ENCODE results near the gene MBNL2. TPM values are rescaled to one million over a fixed set of nuclear protein-coding genes. Genes with fewer than 3 reads are reported as not detected.
A peak's percentile ranks its signal among the peaks of the same experiment; 100 is the strongest.

MBNL2 gene
- total RNA-seq, 1 experiment from 2014 or later: 17.8 TPM

DNA sequence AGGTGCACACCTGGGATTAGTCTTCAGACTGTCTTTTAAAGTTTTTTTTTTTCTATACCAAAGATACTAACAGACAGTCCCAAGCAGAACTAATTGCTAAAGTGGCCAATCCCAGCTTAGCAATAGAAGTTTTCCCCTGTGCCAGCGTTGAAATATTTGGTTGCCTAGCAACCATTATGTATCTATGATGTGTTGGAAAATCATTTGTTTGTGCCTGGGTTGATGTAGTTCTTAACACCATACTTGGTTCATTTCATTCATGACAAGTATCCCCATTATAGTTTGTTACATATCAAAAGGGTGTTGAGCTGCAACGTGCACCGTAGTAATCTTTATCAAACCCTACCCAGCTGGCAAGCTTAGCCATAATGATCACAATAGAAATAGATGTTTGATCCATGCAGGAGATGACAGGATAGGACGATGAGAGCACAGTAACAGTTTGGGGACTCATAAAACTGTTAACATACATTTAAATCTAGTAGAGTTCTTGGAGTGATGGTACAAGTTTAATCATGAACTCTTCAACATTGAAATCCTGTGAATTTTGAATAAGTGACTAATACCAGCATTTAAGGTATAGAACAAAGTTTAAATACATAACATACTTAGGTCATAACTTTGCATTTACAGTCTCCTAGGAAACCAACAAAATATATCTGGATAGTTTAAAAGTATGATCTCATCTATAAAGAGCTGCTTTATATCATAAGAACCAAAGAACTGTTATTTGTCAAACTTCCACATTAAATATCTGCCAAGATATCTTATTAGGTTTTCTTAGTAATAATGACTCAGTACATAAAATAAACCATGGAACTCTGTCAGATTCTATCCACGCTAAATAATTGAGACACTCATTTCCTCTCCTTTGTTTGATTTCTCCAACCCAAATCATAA is 73.4 kb downstream of the MBNL2 start:
- Histone ChIP-seq H3K9me2 (replicated peaks; ENCODE audit: low read length) (no peaks in the 10 kb centered on the region), H3F3A (ENCODE audit: low read length, unreplicated experiment) (peaks cover 14% of the 10 kb centered on the region), H3K79me2 (ENCODE audit: low read length) (peaks cover 6% of the 10 kb centered on the region; the same call in 1 of the 2 replicates), H3K27me3 (ENCODE audit: low read length) (no peaks in the 10 kb centered on the region), H3K27ac (ENCODE audit: low read length) (peak overlapping the region; percentile 99), H3K9ac (ENCODE audit: low read length) (peak overlapping the region; percentile 79), H3K9me3 (ENCODE audit: low read length) (no peaks in the 10 kb centered on the region), H3K4me2 (ENCODE audit: low read length) (peak overlapping the region; percentile 72), H2AFZ (ENCODE audit: low read length) (no peak overlapping the region), H3K4me3 (ENCODE audit: low read length) (peak overlapping the region; percentile 36; the same call in 1 of the 2 replicates), H3K4me1 (ENCODE audit: insufficient read depth, low read length) (peaks cover 32% of the 10 kb centered on the region), H4K20me1 (ENCODE audit: low read length) (no peaks in the 10 kb centered on the region), H3K36me3 (ENCODE audit: low read depth, low read length) (no peaks in the 10 kb centered on the region)
- ChIA-PET CTCF (no interaction called here), POLR2A (ENCODE audit: unreplicated experiment) (interaction anchor here (0.9 kb wide), 1 partner anchor 73 kb away, joined by 4 read pairs; the partner anchor contains the start of gene MBNL2)
- intact Hi-C loops (cut with micrococcal nuclease): loop anchor here (1.0 to 5.0 kb wide), 5 partner anchors 21 to 173 kb away; no protein-coding TSS in a partner anchor
- BruUV-seq (replicated peaks): no TSS peak
- peak; percentile 92 for DNase-seq
- ATAC-seq: peak; percentile 85
- TF ChIP-seq, protein P1, sequence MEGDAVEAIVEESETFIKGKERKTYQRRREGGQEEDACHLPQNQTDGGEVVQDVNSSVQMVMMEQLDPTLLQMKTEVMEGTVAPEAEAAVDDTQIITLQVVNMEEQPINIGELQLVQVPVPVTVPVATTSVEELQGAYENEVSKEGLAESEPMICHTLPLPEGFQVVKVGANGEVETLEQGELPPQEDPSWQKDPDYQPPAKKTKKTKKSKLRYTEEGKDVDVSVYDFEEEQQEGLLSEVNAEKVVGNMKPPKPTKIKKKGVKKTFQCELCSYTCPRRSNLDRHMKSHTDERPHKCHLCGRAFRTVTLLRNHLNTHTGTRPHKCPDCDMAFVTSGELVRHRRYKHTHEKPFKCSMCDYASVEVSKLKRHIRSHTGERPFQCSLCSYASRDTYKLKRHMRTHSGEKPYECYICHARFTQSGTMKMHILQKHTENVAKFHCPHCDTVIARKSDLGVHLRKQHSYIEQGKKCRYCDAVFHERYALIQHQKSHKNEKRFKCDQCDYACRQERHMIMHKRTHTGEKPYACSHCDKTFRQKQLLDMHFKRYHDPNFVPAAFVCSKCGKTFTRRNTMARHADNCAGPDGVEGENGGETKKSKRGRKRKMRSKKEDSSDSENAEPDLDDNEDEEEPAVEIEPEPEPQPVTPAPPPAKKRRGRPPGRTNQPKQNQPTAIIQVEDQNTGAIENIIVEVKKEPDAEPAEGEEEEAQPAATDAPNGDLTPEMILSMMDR (conservative IDR thresholded peaks at IDR 0.05; ENCODE audit: low read depth, low read length): no peak
- TF ChIP-seq EZH2phosphoT487 (IDR thresholded peaks at IDR 0.05; ENCODE audit: borderline replicate concordance, low read length): no peak
- TF ChIP-seq EZH2 (IDR thresholded peaks at IDR 0.05; ENCODE audit: low read length, unreplicated experiment): no peak

DNA sequence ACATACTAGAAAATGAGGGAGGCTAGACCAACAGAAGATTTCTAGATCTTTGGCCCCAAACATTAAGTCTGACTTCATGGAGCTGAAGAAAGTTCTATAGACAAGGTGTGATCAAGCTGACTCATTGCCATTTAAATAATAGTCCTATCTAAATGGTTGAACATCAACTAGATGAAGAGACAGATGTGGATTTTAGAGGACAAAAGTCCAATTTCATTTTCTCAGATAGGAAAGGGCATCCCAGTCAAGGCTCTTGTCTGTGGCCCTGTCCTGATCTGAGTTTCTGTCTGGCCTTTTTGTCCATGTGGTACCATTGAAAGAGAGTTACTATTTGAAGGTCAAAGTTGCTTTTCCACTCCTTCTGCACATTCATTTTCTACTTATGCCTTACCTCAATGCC is 74.6 kb downstream of the MBNL2 start:
- intact Hi-C loops (cut with micrococcal nuclease): loop anchor here (5.0 kb wide), 1 partner anchor 46 kb away; no protein-coding TSS in a partner anchor
- POLR2A ChIA-PET (ENCODE audit: unreplicated experiment): interaction anchor here (0.9 kb wide), 1 partner anchor 75 kb away, joined by 4 read pairs; the partner anchor contains the start of gene MBNL2
- H3K9ac ChIP-seq (ENCODE audit: low read length): peak overlapping the region; percentile 77

More for the DNA sequence above, 74.6 kb downstream of the MBNL2 start:
- Histone ChIP-seq H4K20me1 (ENCODE audit: low read length) (no peaks in the 10 kb centered on the region), H3K27ac (ENCODE audit: low read length) (peak overlapping the region; percentile 96), H3K4me1 (ENCODE audit: insufficient read depth, low read length) (peaks cover 28% of the 10 kb centered on the region), H3K9me2 (replicated peaks; ENCODE audit: low read length) (no peaks in the 10 kb centered on the region), H3K4me3 (ENCODE audit: low read length) (no peak overlapping the region), H3K36me3 (ENCODE audit: low read depth, low read length) (no peaks in the 10 kb centered on the region), H3K4me2 (ENCODE audit: low read length) (peak overlapping the region; percentile 66), H3K27me3 (ENCODE audit: low read length) (no peaks in the 10 kb centered on the region), H3K9me3 (ENCODE audit: low read length) (no peaks in the 10 kb centered on the region), H3F3A (ENCODE audit: low read length, unreplicated experiment) (peaks cover 14% of the 10 kb centered on the region), H3K79me2 (ENCODE audit: low read length) (peaks cover 6% of the 10 kb centered on the region; the same call in 1 of the 2 replicates), H2AFZ (ENCODE audit: low read length) (no peak overlapping the region)
- no TSS peak for BruUV-seq (replicated peaks)
- CTCF ChIA-PET: no interaction called here
- DNase-seq (no peak), ATAC-seq (no peak)
- no peak for TF ChIP-seq EZH2phosphoT487 (IDR thresholded peaks at IDR 0.05; ENCODE audit: borderline replicate concordance, low read length)
- TF ChIP-seq, protein P1 (conservative IDR thresholded peaks at IDR 0.05; ENCODE audit: low read depth, low read length): no peak
- TF ChIP-seq EZH2 (IDR thresholded peaks at IDR 0.05; ENCODE audit: low read length, unreplicated experiment): no peak

Measured in PC-3 (cell line).